GM18511 (cell line): ENCODE data around the gene NTM.

Experiments used
- ATAC-seq: cut with Tn5 transposase; IDR thresholded peaks from one replicate; pipeline ENCODE4 v1.9.1; 2021; ENCODE audit warnings: mild to moderate bottlenecking, moderate library complexity; ENCODE audit not compliant: unreplicated experiment

The NTM gene

DNA sequence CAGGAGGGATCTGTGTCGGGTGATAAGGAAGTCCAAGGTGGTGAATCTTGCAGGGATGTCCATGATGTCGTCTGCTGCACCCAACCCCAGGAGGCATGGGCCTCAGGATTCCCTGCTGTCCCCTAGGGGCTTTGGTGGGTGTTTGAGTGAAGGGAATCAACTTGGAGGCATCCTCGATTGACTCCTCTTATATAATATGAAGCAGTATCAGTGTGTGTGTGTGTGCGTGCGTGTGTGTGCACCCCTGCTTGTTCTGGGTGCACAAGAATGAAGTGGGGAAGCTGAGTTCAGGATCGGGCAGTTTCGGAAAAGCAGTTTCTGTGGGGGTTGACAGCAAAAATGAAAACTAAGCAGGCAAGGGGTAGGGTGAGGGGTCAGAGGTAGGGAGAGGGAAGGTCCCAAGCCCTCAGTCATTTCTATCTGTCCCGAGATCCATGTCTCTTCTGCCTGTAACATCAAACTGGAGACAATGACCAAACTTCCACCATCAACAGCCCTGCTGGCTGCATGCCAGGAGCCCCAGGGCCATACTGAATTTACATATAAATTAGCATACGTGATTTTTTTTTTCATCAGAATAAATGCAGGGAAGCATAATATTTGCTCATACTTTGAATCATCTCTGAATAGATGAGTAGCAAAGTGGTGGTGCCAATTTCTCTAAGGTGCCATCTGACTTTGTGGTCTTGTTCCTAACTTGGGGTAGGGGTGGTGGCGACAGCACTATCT, 2.0 kb downstream of the NTM start:
- ATAC-seq, result no peak

DNA sequence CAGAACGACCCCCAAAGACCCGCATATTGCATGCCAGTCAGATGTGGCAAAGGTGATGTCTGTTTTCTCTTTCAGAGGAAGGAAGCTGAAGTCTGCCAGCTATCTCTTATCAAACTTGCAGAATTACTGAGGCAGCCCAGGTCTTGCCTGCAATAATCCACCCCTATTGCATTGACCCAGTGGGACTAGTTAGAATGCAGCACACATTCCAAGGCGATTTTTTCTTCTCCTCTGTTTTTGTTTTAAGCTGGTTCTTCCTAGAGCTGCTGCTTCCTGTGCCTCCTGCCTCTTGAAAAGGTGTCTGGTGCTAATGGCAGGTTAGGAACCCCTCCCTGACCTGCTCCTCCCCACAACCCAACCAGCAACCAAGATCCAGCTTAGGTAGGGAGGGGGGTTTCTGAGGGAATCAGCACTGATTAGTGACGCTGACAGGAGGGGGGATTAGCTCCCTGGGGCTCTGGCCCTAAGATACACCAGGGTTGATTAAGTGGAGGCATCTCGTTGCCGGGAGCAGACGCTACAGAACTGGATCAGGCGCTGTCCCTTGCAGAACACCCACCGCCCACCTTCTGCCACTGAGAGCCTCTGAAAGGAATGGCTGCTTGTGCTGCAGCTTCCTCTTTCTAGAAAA, 2.8 kb downstream of the NTM start:
- ATAC-seq, result no peak

DNA sequence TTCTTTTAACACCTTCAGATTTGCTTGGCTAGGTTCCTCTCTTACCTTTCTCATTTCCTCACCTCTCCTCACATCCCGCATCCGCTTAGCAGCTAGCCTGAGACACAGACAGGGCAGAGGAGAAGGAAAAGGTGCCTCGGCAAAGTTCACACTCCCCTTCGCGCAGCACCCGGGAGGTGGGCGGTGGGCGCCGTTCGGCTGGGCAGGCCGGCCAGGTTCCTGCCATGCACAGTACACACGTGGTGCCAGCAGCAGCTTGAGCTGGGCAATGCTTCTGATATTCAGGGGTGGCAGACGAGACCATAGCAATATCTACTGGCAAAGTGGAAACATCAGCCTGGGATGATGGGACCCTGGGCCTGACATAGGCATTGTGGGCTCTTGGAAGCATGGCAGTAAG, 3.3 kb downstream of the NTM start:
- ATAC-seq, result no peak

DNA sequence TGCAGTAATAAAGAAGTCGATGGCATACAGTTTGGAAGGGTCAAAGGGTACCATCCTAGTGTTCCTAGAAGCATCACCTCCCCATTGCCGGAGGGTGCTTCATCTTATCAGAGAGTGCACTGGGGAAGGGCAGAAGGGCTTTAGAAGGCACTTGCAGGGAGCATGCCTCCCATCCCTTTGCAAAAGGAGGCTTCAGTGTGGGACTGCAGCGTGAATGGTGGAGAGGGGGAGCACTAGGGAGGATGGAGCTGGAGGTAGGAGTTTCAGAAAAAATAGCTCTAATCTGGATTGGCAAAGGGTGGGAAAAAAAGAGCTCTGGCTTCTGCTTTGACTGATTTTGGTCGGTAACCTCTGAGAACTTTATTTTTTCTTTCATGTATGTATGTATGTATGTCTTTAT, 5.0 kb downstream of the NTM start:
- no peak for ATAC-seq

DNA sequence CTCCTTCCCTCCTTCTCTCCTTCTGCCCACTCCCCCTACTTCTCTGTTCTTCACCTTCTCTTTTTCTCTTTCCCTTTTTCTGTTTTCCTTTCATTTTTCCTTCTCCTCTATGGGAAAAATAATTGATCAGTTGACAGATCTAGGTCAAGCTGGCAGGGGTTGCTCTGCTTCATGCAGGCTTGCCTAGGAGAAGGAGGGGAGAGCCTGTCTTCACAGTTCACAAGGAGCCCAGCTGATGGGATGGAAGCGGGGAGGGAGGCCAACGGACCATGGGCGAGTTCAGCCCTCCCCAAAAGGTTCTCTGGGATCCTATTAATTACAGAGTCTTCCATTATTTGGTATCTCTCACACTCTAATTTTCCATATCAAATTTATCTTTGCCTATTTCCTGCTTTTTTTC, 5.5 kb downstream of the NTM start:
- ATAC-seq, result no peak

DNA sequence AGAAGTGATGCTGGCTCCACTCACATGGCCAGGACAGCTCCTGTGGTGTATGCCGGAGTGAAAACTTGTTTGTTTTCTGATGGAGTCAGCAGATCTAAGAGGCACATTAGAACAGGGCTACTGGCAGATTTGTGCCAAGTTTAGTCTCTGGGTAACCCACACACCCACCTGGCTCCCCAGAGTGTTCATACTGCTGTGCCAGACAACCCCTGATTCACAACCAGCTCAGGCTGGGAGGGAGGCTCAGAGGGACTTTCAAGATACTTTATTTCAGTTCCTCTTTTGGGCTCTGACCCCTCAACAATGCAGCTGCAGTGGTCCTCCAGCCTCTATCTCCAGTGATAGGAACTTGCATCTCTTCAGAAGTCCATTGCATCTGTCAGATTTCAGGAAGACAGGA, 8.5 kb downstream of the NTM start:
- peak; percentile 93 for ATAC-seq

DNA sequence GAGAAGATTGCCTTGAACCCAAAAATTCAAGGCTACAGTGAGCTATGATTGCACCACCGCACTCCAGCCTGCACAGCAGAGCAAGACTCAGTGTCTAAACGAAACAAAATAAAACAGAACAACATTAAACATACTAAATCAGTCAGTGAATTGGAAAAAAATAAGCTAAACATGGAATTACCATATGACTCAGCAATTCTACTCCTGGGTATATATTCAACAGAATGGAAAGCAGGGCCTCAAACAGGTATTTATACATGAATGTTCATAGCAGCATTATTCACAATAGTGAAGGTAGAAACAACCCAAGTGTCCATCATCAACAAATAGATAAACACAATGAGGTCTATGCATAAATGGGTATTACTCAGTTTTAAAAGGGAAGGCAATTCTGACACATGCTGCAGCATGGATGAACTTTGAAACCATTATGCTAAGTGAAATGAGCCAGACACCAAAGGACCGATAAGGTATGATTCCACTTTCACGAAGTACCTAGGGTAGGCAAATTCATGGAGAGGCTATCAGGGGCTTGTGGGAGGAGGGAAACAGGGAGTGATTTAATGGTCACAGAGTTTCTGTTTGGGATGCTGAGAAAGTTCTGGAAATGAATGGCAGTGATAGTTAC, 15.5 kb downstream of the NTM start:
- no peak for ATAC-seq

DNA sequence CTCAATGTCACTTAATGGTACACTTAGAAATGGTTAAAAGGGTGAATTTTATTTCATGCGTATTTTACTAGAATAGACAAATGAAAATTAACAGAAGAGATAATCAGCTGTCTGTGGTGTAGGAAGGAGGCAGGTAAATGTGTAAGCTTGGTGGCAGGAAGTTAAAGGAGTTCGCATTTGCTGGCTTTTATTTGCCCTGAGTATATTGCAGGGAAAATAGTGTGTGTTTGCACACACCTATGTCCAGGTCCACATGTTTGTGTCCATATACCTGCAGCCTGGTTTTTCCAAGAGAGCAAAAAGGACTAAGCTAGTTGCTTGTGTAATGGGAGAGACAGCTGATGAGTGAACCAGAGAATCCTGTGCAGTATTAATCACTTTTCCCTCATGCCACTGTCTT, 16.0 kb downstream of the NTM start:
- ATAC-seq, result no peak

DNA sequence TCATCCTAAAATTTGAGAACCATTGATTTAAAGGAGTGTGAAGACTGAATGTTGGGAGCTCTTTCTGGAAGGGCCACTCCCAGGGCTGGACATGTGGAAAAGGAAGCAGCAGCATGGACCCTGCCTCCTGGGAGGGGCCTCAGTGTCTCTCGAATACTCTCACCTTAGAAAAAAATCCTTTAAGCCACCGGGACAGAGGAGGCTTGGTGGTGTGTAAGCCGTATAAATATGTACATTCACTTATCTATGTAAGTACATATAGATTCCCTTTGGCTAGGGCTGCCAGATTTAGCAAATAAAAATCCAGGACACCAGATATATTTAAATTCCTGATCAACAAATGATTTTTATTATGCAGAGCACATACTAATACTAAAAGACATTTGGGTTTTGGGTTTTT, 17.6 kb downstream of the NTM start:
- no peak for ATAC-seq

DNA sequence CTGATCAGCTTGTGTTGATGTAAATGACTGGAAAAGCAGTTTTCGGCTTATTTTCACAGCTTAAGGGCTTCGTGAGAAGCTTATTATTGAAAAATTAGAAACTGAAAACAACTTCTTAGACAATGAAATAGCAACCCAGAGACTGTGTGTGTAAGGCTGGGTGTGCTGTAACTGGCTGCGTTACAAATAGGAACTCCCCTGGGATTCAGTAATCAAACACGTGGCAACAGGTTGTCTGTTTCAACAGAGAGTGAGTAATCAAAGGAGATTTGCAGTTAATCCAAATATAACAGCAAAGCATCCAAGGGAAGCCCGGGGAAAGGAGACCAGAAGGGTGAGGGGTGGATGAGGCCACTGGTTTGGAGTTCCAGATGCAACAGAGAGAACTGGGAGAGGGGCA, 19.2 kb downstream of the NTM start:
- ATAC-seq, result no peak

DNA sequence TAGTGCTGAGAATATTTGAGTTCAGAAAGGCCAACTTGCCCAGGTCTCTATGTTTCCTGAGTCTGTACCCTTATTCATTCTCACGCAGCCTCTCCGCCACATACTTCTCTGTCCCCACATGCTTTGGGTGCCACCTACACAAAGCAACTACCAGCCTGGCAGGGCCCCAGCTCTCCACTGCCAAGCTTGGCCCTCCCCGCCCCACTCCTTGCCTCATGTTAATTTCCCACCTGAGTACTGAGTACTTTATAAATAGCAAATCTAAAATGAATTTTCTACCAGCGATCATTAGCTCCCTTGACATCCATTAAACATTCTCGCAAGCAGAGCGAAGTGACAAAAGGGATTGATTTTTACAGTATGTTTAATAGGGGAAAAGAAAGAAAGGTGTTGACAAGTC, 20.8 kb downstream of the NTM start:
- ATAC-seq, result no peak

DNA sequence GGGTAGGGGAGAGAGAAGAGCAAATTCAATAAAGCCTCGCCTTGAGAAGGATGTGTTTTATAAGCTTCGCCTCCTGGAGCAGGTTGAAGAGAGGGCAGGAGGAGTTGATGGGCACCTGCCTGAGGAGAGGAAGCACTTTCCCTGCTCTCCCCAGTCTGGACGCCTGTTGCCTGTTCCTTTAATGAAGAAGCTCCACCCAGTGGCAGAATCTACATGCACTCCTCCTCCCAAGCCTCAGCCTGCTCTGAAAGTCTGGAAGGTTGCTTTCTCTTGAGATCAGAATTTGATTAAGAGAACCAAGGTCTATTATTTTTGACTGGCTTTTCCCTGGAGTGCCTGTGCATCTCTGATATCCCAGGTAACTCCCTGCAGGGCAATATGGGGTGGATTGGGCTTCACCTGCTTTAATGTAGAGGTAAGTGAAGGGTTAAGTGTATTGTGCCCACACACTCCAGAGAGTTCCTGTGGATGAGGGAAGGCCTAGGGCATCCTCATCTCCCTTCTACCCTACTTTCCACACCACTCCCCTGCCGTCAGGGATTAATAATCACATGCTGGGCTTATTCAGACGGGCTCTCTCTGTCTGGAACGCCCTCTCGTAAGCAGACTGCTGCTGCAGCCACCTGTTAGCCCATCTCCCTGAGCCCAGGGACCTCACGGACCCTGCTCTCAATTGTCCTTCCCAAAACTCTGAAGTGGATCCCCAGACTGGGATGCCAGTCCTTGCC, 22.3 kb downstream of the NTM start:
- ATAC-seq, result no peak

DNA sequence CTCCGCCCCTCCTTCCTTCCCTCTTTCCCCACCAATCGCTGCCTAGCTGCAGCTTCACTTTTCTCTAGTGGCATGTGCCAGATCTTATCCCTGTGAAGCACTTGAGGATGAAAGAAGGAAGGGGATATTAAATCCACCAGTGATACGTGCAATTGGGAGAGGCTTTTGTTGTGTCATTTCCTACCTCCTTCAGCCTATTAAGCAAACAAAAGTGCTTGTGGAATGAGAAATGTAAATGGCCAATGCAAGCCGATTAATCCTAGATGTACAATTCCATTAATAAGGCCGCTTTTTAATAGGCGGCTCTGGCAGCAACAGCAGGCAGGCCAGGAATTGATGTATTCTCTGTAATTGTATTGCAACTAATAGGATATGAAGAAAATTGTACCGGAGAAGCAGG, 23.3 kb downstream of the NTM start:
- no peak for ATAC-seq

DNA sequence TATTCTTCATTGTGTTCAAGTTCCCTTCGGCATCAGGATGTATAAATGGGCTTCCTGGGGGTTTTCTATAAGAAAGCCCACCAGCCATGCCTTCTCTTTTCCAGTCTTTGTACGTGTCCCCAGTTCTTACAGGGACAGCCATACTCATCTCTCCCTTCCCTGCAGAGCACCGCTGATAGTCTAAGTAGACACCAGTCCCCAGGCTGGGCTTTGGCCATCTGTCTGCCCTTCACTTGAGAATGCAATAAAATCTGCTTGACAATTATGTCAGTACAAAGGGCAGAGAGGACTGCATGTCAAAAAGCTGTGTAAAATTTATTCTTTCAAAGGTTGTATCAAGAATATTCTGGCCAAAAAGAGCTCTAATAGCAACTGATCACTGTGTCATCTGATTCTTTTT, 27.3 kb downstream of the NTM start:
- no peak for ATAC-seq

DNA sequence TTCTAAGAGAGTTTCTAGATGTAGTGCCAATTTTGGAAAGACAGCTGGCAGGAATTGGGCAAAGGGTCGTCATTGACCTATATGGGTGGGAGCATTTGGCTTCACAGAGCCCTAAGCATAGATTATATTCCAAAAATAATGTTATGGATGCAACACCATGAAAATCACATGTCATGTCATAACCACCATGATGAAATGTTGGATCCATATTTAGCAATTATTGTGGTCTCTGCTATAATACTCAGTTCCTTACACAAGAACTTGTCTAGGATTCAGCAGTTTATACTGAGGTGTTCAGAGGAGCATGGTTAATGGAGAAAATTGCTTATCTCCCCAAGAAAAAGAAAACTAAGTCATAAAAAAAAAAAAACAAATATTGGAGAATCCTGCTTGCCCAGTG, 31.6 kb downstream of the NTM start:
- ATAC-seq, result no peak

DNA sequence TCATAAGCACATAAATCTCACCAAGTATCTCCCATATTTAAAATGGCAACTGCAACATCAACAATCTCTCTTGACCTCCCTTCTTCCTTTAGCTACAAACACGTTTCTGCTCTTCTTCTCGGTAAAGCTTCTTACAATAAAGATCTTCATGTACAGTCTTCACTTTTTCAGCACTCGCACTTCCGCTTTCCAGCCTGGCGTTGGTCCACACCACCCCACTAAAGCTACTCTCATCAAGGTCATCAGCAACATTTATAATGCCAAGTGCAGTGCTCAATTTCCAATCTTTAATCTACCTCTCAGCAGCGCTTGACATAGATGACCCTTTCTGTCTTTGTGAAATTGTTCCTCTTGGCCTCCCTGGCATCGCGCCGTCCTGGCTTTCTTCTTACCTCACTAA, 33.6 kb downstream of the NTM start:
- ATAC-seq, result no peak

DNA sequence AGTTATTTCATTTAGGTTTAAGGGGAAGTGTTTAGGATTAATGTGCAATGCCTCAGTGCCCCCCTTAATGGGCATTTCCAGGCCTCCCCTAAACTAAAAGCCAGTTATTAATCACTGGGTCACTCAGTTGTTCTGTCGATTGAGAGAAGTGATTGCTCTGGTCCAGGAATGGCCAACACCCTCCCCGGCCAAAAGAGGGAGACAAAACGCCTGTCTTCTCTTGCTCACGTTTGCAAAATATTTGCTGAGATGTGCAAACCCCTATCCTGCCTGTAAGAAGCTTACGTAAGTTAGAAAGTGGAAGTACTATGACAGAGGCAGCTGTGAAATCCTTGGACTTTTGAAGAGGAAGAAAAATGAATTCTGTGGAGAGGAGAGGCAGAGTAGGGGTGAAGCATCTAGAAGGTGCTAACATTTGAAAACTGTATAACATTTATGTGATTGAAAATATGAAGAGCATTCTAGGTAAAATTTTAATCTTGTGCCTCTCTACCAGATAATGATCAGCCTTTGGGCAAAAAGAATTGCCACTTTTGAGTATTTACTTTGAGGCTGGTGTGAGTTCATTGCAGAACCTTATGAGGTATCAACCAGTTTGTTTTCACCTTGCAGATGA, 37.7 kb downstream of the NTM start:
- peak; percentile 56 for ATAC-seq

DNA sequence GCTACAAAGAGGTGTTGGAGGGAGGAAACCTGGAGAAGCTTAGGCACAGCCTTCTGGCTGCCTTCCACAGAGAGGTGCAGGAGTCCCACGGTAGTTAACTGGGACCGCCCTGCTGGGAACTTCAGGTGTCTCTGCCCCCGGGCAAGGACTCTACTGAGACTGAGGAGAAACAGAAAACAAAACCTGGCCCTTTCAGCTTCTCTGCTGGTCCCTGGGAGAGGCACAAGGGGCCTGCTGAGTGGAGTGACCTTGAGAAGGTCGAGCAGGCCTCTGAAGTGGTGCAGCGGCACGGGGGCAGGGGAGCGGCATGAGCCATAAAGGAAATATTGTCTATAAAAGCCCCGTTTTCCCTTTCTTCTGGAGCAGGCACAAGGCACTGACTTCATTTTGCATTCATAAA, 38.9 kb downstream of the NTM start:
- ATAC-seq, result no peak

DNA sequence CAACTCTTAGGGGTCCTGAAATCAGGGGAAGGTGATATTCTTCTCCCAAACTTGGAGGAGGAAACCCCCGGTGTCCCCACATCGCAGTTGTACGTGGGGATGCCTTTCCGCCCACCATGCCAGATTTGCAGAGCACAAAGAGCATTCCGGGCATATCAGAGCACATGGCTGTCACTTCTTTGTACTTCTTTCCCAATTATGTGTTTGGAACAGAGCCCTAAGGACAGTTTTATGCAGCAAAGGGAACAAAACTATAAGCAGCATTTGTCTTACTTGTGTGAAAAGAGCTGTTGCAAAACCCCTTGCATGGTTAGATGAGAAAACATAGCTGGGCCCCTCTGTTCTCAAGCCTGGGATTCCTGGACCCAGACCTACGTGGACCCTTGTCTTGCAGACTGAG, 41.2 kb downstream of the NTM start:
- no peak for ATAC-seq

DNA sequence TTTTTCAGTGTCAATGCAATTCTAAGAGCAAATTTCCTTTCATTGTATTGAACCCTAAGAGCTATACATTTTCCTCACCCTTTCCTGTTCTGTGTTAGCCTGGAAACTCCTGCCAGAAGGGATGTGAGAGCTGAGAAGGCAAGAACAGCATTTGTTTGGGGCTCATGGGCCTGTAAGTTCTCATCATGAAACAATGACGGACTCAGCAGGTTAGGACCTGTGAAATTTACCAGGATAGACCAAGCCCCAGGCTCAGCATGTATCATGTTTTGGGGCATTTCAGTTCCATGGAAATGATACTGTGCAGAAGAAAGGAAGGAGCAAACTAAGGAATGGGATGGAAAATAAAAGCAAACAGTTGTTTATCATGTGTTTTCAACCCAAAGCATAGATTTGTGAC, 41.6 kb downstream of the NTM start:
- ATAC-seq, result no peak

DNA sequence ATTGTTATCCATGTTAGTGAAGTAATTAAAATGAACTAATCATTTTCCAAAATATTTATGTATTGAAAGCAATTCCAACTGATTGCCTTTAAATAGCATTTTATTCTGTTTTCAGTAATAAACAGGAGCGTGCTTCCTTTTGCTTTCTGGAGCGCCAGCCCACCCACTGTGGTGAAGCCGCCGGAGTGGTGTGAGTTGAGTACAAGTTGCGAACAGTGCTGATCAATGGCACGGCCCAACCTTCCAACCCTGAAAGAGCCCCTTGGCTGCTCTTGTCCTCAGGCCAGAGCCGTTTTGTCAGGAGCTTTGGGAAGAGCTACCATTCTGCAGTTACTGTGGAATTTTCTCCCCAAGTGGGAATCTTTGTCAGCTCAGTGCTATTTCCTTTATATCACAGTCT, 42.8 kb downstream of the NTM start:
- ATAC-seq, result no peak
